ENCODE data around the gene C14orf180.

Gene C14orf180

GRCh38 chr14:104564744-104565679, 14.6 kb upstream of the C14orf180 start:
- no peak for TF ChIP-seq CTCF (IDR thresholded peaks at IDR 0.05; ENCODE audit: low read depth, low read length)
- no peak for TF ChIP-seq EZH2phosphoT487 (IDR thresholded peaks at IDR 0.05; ENCODE audit: low read depth)
- Histone ChIP-seq H3K9me3 (ENCODE audit: insufficient read depth, low read length) (no peaks in the 10 kb centered on the region), H3K4me3 (ENCODE audit: low read length) (no peak overlapping the region), H3K27me3 (ENCODE audit: low read depth, low read length) (peaks cover 17% of the 10 kb centered on the region), H3K4me2 (ENCODE audit: low read length) (no peak overlapping the region), H4K20me1 (ENCODE audit: insufficient read depth, low read length) (no peaks in the 10 kb centered on the region), H3K36me3 (replicated peaks; ENCODE audit: low read depth, low read length) (no peaks in the 10 kb centered on the region), H3K4me1 (ENCODE audit: low read length) (peaks cover 10% of the 10 kb centered on the region), H2AFZ (ENCODE audit: low read depth, low read length) (no peak overlapping the region), H3K79me2 (ENCODE audit: low read length) (no peaks in the 10 kb centered on the region), H3K27ac (ENCODE audit: low read length) (no peak overlapping the region), H3K9ac (ENCODE audit: low read length) (no peak overlapping the region)

- no peaks in the 10 kb centered on the region for H3K36me3 ChIP-seq (replicated peaks; ENCODE audit: low read depth, low read length)
- H3K9me3 ChIP-seq (ENCODE audit: insufficient read depth, low read length) = no peaks in the 10 kb centered on the region
- peaks cover 17% of the 10 kb centered on the region for H3K27me3 ChIP-seq (ENCODE audit: low read depth, low read length)
- H3K79me2 ChIP-seq (ENCODE audit: low read length) = no peaks in the 10 kb centered on the region
- no peak overlapping the region for H3K9ac ChIP-seq (ENCODE audit: low read length)
- no peak overlapping the region for H2AFZ ChIP-seq (ENCODE audit: low read depth, low read length)
- H3K4me3 ChIP-seq (ENCODE audit: low read length) = no peak overlapping the region
- no peak overlapping the region for H3K4me2 ChIP-seq (ENCODE audit: low read length)
- TF ChIP-seq CTCF (IDR thresholded peaks at IDR 0.05; ENCODE audit: low read depth, low read length) (no peak), EZH2phosphoT487 (IDR thresholded peaks at IDR 0.05; ENCODE audit: low read depth) (no peak)
- peaks cover 10% of the 10 kb centered on the region for H3K4me1 ChIP-seq (ENCODE audit: low read length)
- no peak overlapping the region for H3K27ac ChIP-seq (ENCODE audit: low read length)
- H4K20me1 ChIP-seq (ENCODE audit: insufficient read depth, low read length) = no peaks in the 10 kb centered on the region
Observed at GRCh38 chr14:104567141-104567956, 12.2 kb upstream of the C14orf180 start.

- no peak overlapping the region for H3K4me2 ChIP-seq (ENCODE audit: low read length)
- H3K4me1 ChIP-seq (ENCODE audit: low read length) = peaks cover 10% of the 10 kb centered on the region
- H2AFZ ChIP-seq (ENCODE audit: low read depth, low read length) = no peak overlapping the region
- H3K36me3 ChIP-seq (replicated peaks; ENCODE audit: low read depth, low read length) = no peaks in the 10 kb centered on the region
- no peak overlapping the region for H3K9ac ChIP-seq (ENCODE audit: low read length)
- H3K9me3 ChIP-seq (ENCODE audit: insufficient read depth, low read length) = no peaks in the 10 kb centered on the region
- H3K79me2 ChIP-seq (ENCODE audit: low read length) = no peaks in the 10 kb centered on the region
- peaks cover 17% of the 10 kb centered on the region for H3K27me3 ChIP-seq (ENCODE audit: low read depth, low read length)
- H3K4me3 ChIP-seq (ENCODE audit: low read length) = no peak overlapping the region
- TF ChIP-seq CTCF (IDR thresholded peaks at IDR 0.05; ENCODE audit: low read depth, low read length) = no peak
- H3K27ac ChIP-seq (ENCODE audit: low read length) = no peak overlapping the region
- H4K20me1 ChIP-seq (ENCODE audit: insufficient read depth, low read length) = no peaks in the 10 kb centered on the region
Observed at GRCh38 chr14:104567957-104568225, 11.7 kb upstream of the C14orf180 start.

GRCh38 chr14:104568620-104569019, 10.9 kb upstream of the C14orf180 start:
- Histone ChIP-seq H3K79me2 (ENCODE audit: low read length) (no peaks in the 10 kb centered on the region), H3K27ac (ENCODE audit: low read length) (no peak overlapping the region), H3K4me1 (ENCODE audit: low read length) (peaks cover 6% of the 10 kb centered on the region), H3K4me3 (ENCODE audit: low read length) (no peak overlapping the region), H3K36me3 (replicated peaks; ENCODE audit: low read depth, low read length) (no peaks in the 10 kb centered on the region), H3K4me2 (ENCODE audit: low read length) (no peak overlapping the region), H2AFZ (ENCODE audit: low read depth, low read length) (no peak overlapping the region), H3K9me3 (ENCODE audit: insufficient read depth, low read length) (no peaks in the 10 kb centered on the region), H3K27me3 (ENCODE audit: low read depth, low read length) (peaks cover 17% of the 10 kb centered on the region), H4K20me1 (ENCODE audit: insufficient read depth, low read length) (no peaks in the 10 kb centered on the region), H3K9ac (ENCODE audit: low read length) (no peak overlapping the region)
- no peak for TF ChIP-seq EZH2phosphoT487 (IDR thresholded peaks at IDR 0.05; ENCODE audit: low read depth)
- no peak for TF ChIP-seq CTCF (IDR thresholded peaks at IDR 0.05; ENCODE audit: low read depth, low read length)

Data from OCI-LY3 (cell line).